Measurements from ENCODE around the gene SOCS1. TPM values are rescaled to one million over a fixed set of nuclear protein-coding genes. Genes with fewer than 3 reads are reported as not detected.

The SOCS1 gene
- total and polyA plus RNA-seq, 2 donors (not counting 3 experiments of a cell fraction or from before 2014, with no cell fraction given): 1.1 to 1.7 TPM

DNA sequence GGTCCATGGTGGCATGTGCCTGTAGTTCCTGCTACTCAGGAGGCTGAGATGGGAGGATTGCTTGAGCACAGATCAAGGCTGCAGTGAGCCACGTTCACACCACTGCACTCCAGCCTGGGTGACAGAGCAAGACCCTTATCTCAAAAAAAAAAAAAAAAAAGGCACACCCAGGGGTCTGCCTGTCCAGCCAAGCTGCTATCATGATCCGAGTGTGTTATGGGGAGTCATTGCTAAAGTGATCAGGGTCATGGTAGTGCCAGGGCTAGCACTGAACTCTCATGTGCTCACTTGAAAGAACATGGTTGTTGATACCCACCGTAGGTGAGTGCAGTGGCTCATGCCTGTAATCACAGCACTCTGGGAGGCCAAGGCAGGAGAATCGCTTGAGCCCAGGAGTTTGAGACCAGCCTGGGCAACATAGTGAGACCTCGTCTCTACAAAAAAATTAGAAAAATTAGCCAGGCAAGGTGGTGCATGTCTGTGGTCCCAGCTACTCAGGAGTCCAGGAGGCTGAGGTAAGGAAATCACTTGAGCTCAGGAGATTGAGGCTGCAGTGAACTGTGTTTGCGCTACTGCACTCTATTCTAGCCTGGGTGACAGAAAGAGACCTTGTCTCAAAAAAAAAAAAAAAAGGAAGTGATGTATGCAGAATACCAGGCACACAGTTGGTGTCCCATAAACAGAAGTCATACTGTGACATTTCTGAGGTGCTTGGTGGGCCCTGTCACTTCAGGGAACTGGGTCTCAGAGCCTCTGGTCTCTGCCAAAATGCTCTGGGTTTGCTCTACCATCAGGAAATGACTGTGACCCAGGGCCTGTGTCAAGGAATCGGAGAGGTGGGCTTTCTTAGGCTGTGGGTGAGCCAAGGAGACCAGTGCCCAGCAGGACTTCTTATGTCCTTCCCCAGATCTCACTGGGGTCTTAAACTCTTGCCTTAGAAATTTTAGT is 23.0 kb upstream of the SOCS1 start:
- ChIA-PET CTCF (interaction anchor here (0.9 kb wide), 1 partner anchor 12 kb away, joined by 3 read pairs; no protein-coding TSS in a partner anchor), POLR2A (no interaction called here)
- Histone ChIP-seq H3K9me1 (replicated peaks; ENCODE audit: control insufficient read depth, extremely low read depth, insufficient read depth, low read length) (no peaks in the 10 kb centered on the region), H3K27ac (ENCODE audit: insufficient read depth, low read depth, low read length) (no peak overlapping the region), H4K20me1 (replicated peaks; ENCODE audit: control insufficient read depth, extremely low read depth, insufficient read depth, low read length) (no peaks in the 10 kb centered on the region), H3K36me3 (ENCODE audit: control insufficient read depth in 2 of 2, extremely low read depth in 1 of 2, insufficient read depth in 2 of 2, low read length in 2 of 2) (no peaks in the 10 kb centered on the region), H3K4me3 (replicated peaks in 1 of 3; ENCODE audit: insufficient read depth in 1 of 3, low read depth in 1 of 3, low read length in 3 of 3) (no peak overlapping the region), H3K4me1 (ENCODE audit: control insufficient read depth, extremely low read depth, insufficient read depth, low read length) (no peaks in the 10 kb centered on the region), H3K27me3 (ENCODE audit: control insufficient read depth in 2 of 2, insufficient read depth in 2 of 2, low read length in 2 of 2) (no peaks in the 10 kb centered on the region), H3K9ac (replicated peaks; ENCODE audit: extremely low read depth, insufficient read depth, low read length) (no peak overlapping the region), H3K4me2 (ENCODE audit: insufficient read depth, low read length) (no peak overlapping the region), H3K9me3 (replicated peaks; ENCODE audit: control insufficient read depth, insufficient read depth, low read length) (no peaks in the 10 kb centered on the region), H2AFZ (ENCODE audit: low read depth, low read length) (no peak overlapping the region), H3K79me2 (ENCODE audit: control insufficient read depth, insufficient read depth, low read length) (no peaks in the 10 kb centered on the region)
- intact Hi-C loops (cut with micrococcal nuclease) (no loop called here), dilution Hi-C loops (cut with MboI; ENCODE audit: extremely low pct_ligation_motif_present, low sequenced_read_pairs) (no loop called here)
- BruUV-seq (replicated peaks): no TSS peak
- FAIRE-seq (peak; percentile 15), DNase-seq (ENCODE audit: low read depth, low spot score) (no peak)
- TF ChIP-seq POLR2AphosphoS5 (IDR thresholded peaks at IDR 0.05; ENCODE audit: insufficient read depth, low read depth, low read length) (no peak), MYC (IDR thresholded peaks at IDR 0.05; ENCODE audit: low read depth, low read length) (no peak), GATA2 (IDR thresholded peaks at IDR 0.05; ENCODE audit: insufficient read depth, insufficient read length, low read depth, low read length) (no peak), JUN (IDR thresholded peaks at IDR 0.05; ENCODE audit: borderline replicate concordance, insufficient read depth, insufficient read length, low read depth) (no peak), POLR2A (IDR thresholded peaks at IDR 0.05; ENCODE audit: low read depth, low read length) (no peak), EZH2 (IDR thresholded peaks at IDR 0.05; ENCODE audit: borderline replicate concordance, low read depth, low read length, severe bottlenecking) (no peak), FOS (IDR thresholded peaks at IDR 0.05; ENCODE audit: borderline replicate concordance, insufficient read depth, low read length) (no peak)
- TF ChIP-seq, protein P1, sequence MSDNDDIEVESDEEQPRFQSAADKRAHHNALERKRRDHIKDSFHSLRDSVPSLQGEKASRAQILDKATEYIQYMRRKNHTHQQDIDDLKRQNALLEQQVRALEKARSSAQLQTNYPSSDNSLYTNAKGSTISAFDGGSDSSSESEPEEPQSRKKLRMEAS (IDR thresholded peaks at IDR 0.05; ENCODE audit: insufficient read depth, insufficient read length): no peak
